Activated CD4-positive, alpha-beta memory T cell treated with anti-CD3 and anti-CD28 coated beads for 36 hours (primary cell): ENCODE results near the gene WFDC5. TPM values are rescaled to one million over a fixed set of nuclear protein-coding genes. Genes with fewer than 3 reads are reported as not detected.

Source experiments
- CTCF ChIA-PET: fragments of 350-600 bp; sonication (Branson Sonifier 250); formaldehyde crosslinking; loops from one replicate; lab custom pipeline; 2021; ENCODE audit warnings: antibody characterized with exemption, inconsistent platforms; lab: Charles Lee
- POLR2A ChIA-PET: fragments of 350-600 bp; sonication (Branson Sonifier 250); formaldehyde crosslinking; loops from one replicate; lab custom pipeline; 2021; ENCODE audit warnings: antibody characterized with exemption; lab: Charles Lee
- DNase-seq: peaks from one replicate; pipeline ENCODE4 v3.0.0-alpha.2; 2020
- H3K27ac Mint-ChIP-seq: one replicate; pipeline ENCODE4 v1.8.0; 2021; ENCODE audit warnings: mixed read lengths
- H3K27me3 Mint-ChIP-seq: one replicate; pipeline ENCODE4 v1.8.0; 2021; ENCODE audit warnings: mixed read lengths
- H3K36me3 Mint-ChIP-seq: one replicate; pipeline ENCODE4 v1.8.0; 2021; ENCODE audit warnings: mixed read lengths
- H3K4me1 Mint-ChIP-seq: one replicate; pipeline ENCODE4 v1.8.0; 2021; ENCODE audit warnings: low read depth, mixed read lengths
- H3K4me3 Mint-ChIP-seq: one replicate; pipeline ENCODE4 v1.8.0; 2021; ENCODE audit warnings: mild to moderate bottlenecking, mixed read lengths
- H3K9me3 Mint-ChIP-seq: one replicate; pipeline ENCODE4 v1.8.0; 2021; ENCODE audit warnings: mixed read lengths
- intact Hi-C: fragments of 100-400 bp; cut with micrococcal nuclease; formaldehyde crosslinking; loops from one replicate; pipeline ENCODE4 v1.15.1; 2023
- total RNA-seq, 2 experiments: library from RNA; stranded (reverse); gene quantifications; one replicate each; pipeline ENCODE4 v1.2.3, GENCODE V29; 2021

WFDC5 gene
- total RNA-seq, 2 experiments from 2014 or later = not detected

GRCh38 chr20:45098103-45098773 lies 16.7 kb downstream of the WFDC5 start:
- Mint-ChIP-seq H3K9me3 (no peaks in the 10 kb centered on the region), H3K27ac (no peak overlapping the region), H3K4me1 (peaks cover 15% of the 10 kb centered on the region), H3K4me3 (peak overlapping the region; percentile 7), H3K36me3 (no peaks in the 10 kb centered on the region), H3K27me3 (peaks cover 36% of the 10 kb centered on the region)
- intact Hi-C loops = loop anchor here (5.0 kb wide), 3 partner anchors 131 to 351 kb away; partner anchors contain the start of genes KCNK15 and STK4
- ChIA-PET POLR2A (no interaction called here), CTCF (interaction anchor here (0.7 to 8.6 kb wide), 15 partner anchors 8 to 1464 kb away, joined by 3 to 185 read pairs (median 4); partner anchors contain the start of genes TOMM34 and WFDC5)
- peak; percentile 61 for DNase-seq

- H3K4me3 Mint-ChIP-seq = peak overlapping the region; percentile 54
- no peaks in the 10 kb centered on the region for H3K9me3 Mint-ChIP-seq
- ChIA-PET CTCF (interaction anchor here (1.0 to 8.6 kb wide), 19 partner anchors 8 to 1464 kb away, joined by 3 to 185 read pairs (median 12); partner anchors contain the start of genes TOMM34 and WFDC5), POLR2A (interaction anchor here (1.3 kb wide), 1 partner anchor 62 kb away, joined by 3 read pairs; no protein-coding TSS in a partner anchor)
- intact Hi-C loops = loop anchor here (2.0 to 5.0 kb wide), 5 partner anchors 15 to 350 kb away; partner anchors contain the start of genes KCNK15 and STK4
- H3K27me3 Mint-ChIP-seq = peaks cover 36% of the 10 kb centered on the region
- H3K27ac Mint-ChIP-seq = no peak overlapping the region
- DNase-seq = peak; percentile 75
- no peaks in the 10 kb centered on the region for H3K36me3 Mint-ChIP-seq
- peaks cover 15% of the 10 kb centered on the region for H3K4me1 Mint-ChIP-seq
Measured at GRCh38 chr20:45097485-45098102, 17.4 kb downstream of the WFDC5 start.

GRCh38 chr20:45096781-45097180 lies 18.2 kb downstream of the WFDC5 start:
- intact Hi-C loops = loop anchor here (1.0 to 5.0 kb wide), 7 partner anchors 16 to 349 kb away; partner anchors contain the start of genes KCNK15 and STK4
- ChIA-PET CTCF (interaction anchor here (0.9 to 8.6 kb wide), 30 partner anchors 9 to 412 kb away, joined by 3 to 185 read pairs (median 9); partner anchors contain the start of genes TOMM34 and WFDC5), POLR2A (interaction anchor here (1.3 to 2.1 kb wide), 3 partner anchors 14 to 61 kb away, joined by 3 to 10 read pairs (median 3); no protein-coding TSS in a partner anchor)
- H3K36me3 Mint-ChIP-seq = no peaks in the 10 kb centered on the region
- H3K4me1 Mint-ChIP-seq = peaks cover 15% of the 10 kb centered on the region
- H3K4me3 Mint-ChIP-seq = no peak overlapping the region
- H3K9me3 Mint-ChIP-seq = no peaks in the 10 kb centered on the region
- H3K27ac Mint-ChIP-seq = no peak overlapping the region
- no peak for DNase-seq
- H3K27me3 Mint-ChIP-seq = peaks cover 36% of the 10 kb centered on the region

- H3K27me3 Mint-ChIP-seq = peaks cover 30% of the 10 kb centered on the region
- ChIA-PET POLR2A (interaction anchor here (1.5 to 2.1 kb wide), 2 partner anchors 13 to 52 kb away, joined by 3 to 10 read pairs; no protein-coding TSS in a partner anchor), CTCF (interaction anchor here (0.6 to 8.6 kb wide), 47 partner anchors 8 to 1348 kb away, joined by 3 to 185 read pairs (median 5); partner anchors contain the start of genes TOMM34 and WFDC5)
- H3K9me3 Mint-ChIP-seq = no peaks in the 10 kb centered on the region
- no peaks in the 10 kb centered on the region for H3K36me3 Mint-ChIP-seq
- peaks cover 13% of the 10 kb centered on the region for H3K4me1 Mint-ChIP-seq
- intact Hi-C loops = loop anchor here (1.0 to 5.0 kb wide), 7 partner anchors 17 to 349 kb away; partner anchors contain the start of genes KCNK15 and STK4
- no peak overlapping the region for H3K27ac Mint-ChIP-seq
- no peak overlapping the region for H3K4me3 Mint-ChIP-seq
- peak; percentile 69 for DNase-seq
Measured at GRCh38 chr20:45095805-45096238, 19.2 kb downstream of the WFDC5 start.

GRCh38 chr20:45094864-45095574 lies 20.0 kb downstream of the WFDC5 start:
- Mint-ChIP-seq H3K4me3 (no peak overlapping the region), H3K36me3 (no peaks in the 10 kb centered on the region), H3K27ac (no peak overlapping the region), H3K27me3 (peaks cover 25% of the 10 kb centered on the region), H3K9me3 (no peaks in the 10 kb centered on the region), H3K4me1 (peaks cover 13% of the 10 kb centered on the region)
- POLR2A ChIA-PET = interaction anchor here (1.5 to 2.1 kb wide), 2 partner anchors 12 to 51 kb away, joined by 3 to 10 read pairs; no protein-coding TSS in a partner anchor
- CTCF ChIA-PET = interaction anchor here (0.6 to 8.6 kb wide), 41 partner anchors 9 to 410 kb away, joined by 3 to 185 read pairs (median 6); partner anchors contain the start of genes TOMM34 and WFDC5
- DNase-seq = no peak
- intact Hi-C loops = loop anchor here (5.0 kb wide), 3 partner anchors 128 to 348 kb away; partner anchors contain the start of genes KCNK15 and STK4

- H3K36me3 Mint-ChIP-seq = no peaks in the 10 kb centered on the region
- H3K9me3 Mint-ChIP-seq = no peaks in the 10 kb centered on the region
- no peak overlapping the region for H3K27ac Mint-ChIP-seq
- no peak for DNase-seq
- H3K4me3 Mint-ChIP-seq = no peak overlapping the region
- H3K4me1 Mint-ChIP-seq = peaks cover 13% of the 10 kb centered on the region
- H3K27me3 Mint-ChIP-seq = peaks cover 16% of the 10 kb centered on the region
- intact Hi-C loops = no loop called here
- ChIA-PET CTCF (interaction anchor here (1.2 to 8.6 kb wide), 13 partner anchors 12 to 198 kb away, joined by 3 to 185 read pairs (median 24); partner anchors contain the start of gene WFDC5), POLR2A (no interaction called here)
Measured at GRCh38 chr20:45094201-45094600, 20.8 kb downstream of the WFDC5 start.

- no peak overlapping the region for H3K27ac Mint-ChIP-seq
- peaks cover 9% of the 10 kb centered on the region for H3K27me3 Mint-ChIP-seq
- POLR2A ChIA-PET = no interaction called here
- no peak for DNase-seq
- peaks cover 6% of the 10 kb centered on the region for H3K4me1 Mint-ChIP-seq
- no peak overlapping the region for H3K4me3 Mint-ChIP-seq
- H3K36me3 Mint-ChIP-seq = no peaks in the 10 kb centered on the region
- intact Hi-C loops = no loop called here
- H3K9me3 Mint-ChIP-seq = no peaks in the 10 kb centered on the region
- CTCF ChIA-PET = interaction anchor here (0.6 to 7.8 kb wide), 6 partner anchors 13 to 80 kb away, joined by 3 to 185 read pairs (median 80); partner anchors contain the start of gene WFDC5
Measured at GRCh38 chr20:45092898-45093297, 22.1 kb downstream of the WFDC5 start.

GRCh38 chr20:45091366-45091765 lies 23.6 kb downstream of the WFDC5 start:
- H3K9me3 Mint-ChIP-seq = no peaks in the 10 kb centered on the region
- no peak for DNase-seq
- intact Hi-C loops = no loop called here
- H3K4me1 Mint-ChIP-seq = peaks cover 3% of the 10 kb centered on the region
- H3K27me3 Mint-ChIP-seq = no peaks in the 10 kb centered on the region
- POLR2A ChIA-PET = no interaction called here
- peaks cover 7% of the 10 kb centered on the region for H3K36me3 Mint-ChIP-seq
- CTCF ChIA-PET = interaction anchor here (7.8 kb wide), 1 partner anchor 21 kb away, joined by 108 read pairs; the partner anchor contains the start of gene WFDC5
- no peak overlapping the region for H3K4me3 Mint-ChIP-seq
- no peak overlapping the region for H3K27ac Mint-ChIP-seq

- ChIA-PET CTCF (interaction anchor here (1.3 kb wide), 1 partner anchor 46 kb away, joined by 4 read pairs; no protein-coding TSS in a partner anchor), POLR2A (no interaction called here)
- Mint-ChIP-seq H3K4me1 (peaks cover 3% of the 10 kb centered on the region), H3K4me3 (no peak overlapping the region), H3K27me3 (no peaks in the 10 kb centered on the region), H3K27ac (no peak overlapping the region), H3K36me3 (peaks cover 14% of the 10 kb centered on the region), H3K9me3 (no peaks in the 10 kb centered on the region)
- intact Hi-C loops = no loop called here
- no peak for DNase-seq
Measured at GRCh38 chr20:45090481-45090880, 24.5 kb downstream of the WFDC5 start.

GRCh38 chr20:45088247-45088646 lies 26.7 kb downstream of the WFDC5 start:
- ChIA-PET CTCF (interaction anchor here (0.6 to 1.9 kb wide), 2 partner anchors 8 to 44 kb away, joined by 3 to 7 read pairs; no protein-coding TSS in a partner anchor), POLR2A (no interaction called here)
- Mint-ChIP-seq H3K4me1 (no peaks in the 10 kb centered on the region), H3K27ac (no peak overlapping the region), H3K4me3 (no peak overlapping the region), H3K27me3 (no peaks in the 10 kb centered on the region), H3K36me3 (peaks cover 21% of the 10 kb centered on the region), H3K9me3 (no peaks in the 10 kb centered on the region)
- intact Hi-C loops = no loop called here
- DNase-seq = no peak

- no peak for DNase-seq
- no peak overlapping the region for H3K4me3 Mint-ChIP-seq
- no peaks in the 10 kb centered on the region for H3K27me3 Mint-ChIP-seq
- H3K9me3 Mint-ChIP-seq = no peaks in the 10 kb centered on the region
- no peaks in the 10 kb centered on the region for H3K4me1 Mint-ChIP-seq
- POLR2A ChIA-PET = no interaction called here
- H3K27ac Mint-ChIP-seq = no peak overlapping the region
- H3K36me3 Mint-ChIP-seq = peaks cover 25% of the 10 kb centered on the region
- CTCF ChIA-PET = interaction anchor here (1.9 kb wide), 1 partner anchor 9 kb away, joined by 7 read pairs; no protein-coding TSS in a partner anchor
- intact Hi-C loops = no loop called here
Measured at GRCh38 chr20:45087814-45088213, 27.2 kb downstream of the WFDC5 start.
